CD4-positive, alpha-beta T cell (primary cell): ENCODE results near the gene SLC19A1. TPM values are rescaled to one million over a fixed set of nuclear protein-coding genes. Genes with fewer than 3 reads are reported as not detected.

Experiments
- ATAC-seq: fragments of 200-7000 bp; cut with Tn5 transposase; one replicate; pipeline ENCODE4 v1.10.0; 2022; ENCODE audit warnings: mild to moderate bottlenecking; ENCODE audit not compliant: poor library complexity
- CTCF ChIA-PET: fragments of 350-600 bp; sonication (Branson Sonifier 250); formaldehyde crosslinking; loops from one replicate; lab custom pipeline; 2021; ENCODE audit warnings: antibody characterized with exemption, inconsistent platforms; lab: Charles Lee
- POLR2A ChIA-PET: fragments of 350-600 bp; sonication (Branson Sonifier 250); formaldehyde crosslinking; loops from one replicate; lab custom pipeline; 2021; ENCODE audit warnings: antibody characterized with exemption, inconsistent platforms; lab: Charles Lee
- DNase-seq, 14 experiments: peaks; one replicate each; pipeline ENCODE4 v3.0.0-alpha.2; 2013 to 2020; ENCODE audit warnings: mixed read lengths in 2 of 14
- H3K27ac ChIP-seq, 2 donors: one replicate each; pipeline versions ENCODE4 v1.5.1 to v1.7.0; 2013; ENCODE audit warnings: low read length in 2 of 2, low read depth in 1 of 2, mild to moderate bottlenecking in 1 of 2
- H3K27me3 ChIP-seq, 2 experiments: 1 replicate in 1 of 2; 2 replicates in 1 of 2; pipeline versions ENCODE4 v1.6.1 to v1.7.0; 2013; ENCODE audit warnings: low read length in 2 of 2, control low read depth in 1 of 2, mild to moderate bottlenecking in 1 of 2, moderate library complexity in 1 of 2; ENCODE audit not compliant: insufficient read depth in 2 of 2, control insufficient read depth in 1 of 2
- H3K36me3 ChIP-seq: one replicate; pipeline ENCODE4 v1.6.1; 2013; ENCODE audit warnings: low read length, control low read depth; ENCODE audit not compliant: insufficient read depth
- H3K4me1 ChIP-seq: one replicate; pipeline ENCODE4 v1.6.1; 2013; ENCODE audit warnings: low read length, control low read depth; ENCODE audit not compliant: insufficient read depth
- H3K4me3 ChIP-seq: one replicate; pipeline ENCODE4 v1.5.1; 2013; ENCODE audit warnings: mild to moderate bottlenecking, low read length, moderate library complexity
- H3K9me3 ChIP-seq, 2 experiments: 1 replicate in 1 of 2; 2 replicates in 1 of 2; pipeline versions ENCODE4 v1.6.1 to v1.7.0; 2013; ENCODE audit warnings: low read length in 2 of 2, mild to moderate bottlenecking in 2 of 2, control low read depth in 1 of 2, moderate library complexity in 1 of 2; ENCODE audit not compliant: control insufficient read depth in 1 of 2, insufficient read depth in 1 of 2
- H3K27ac Mint-ChIP-seq: one replicate; pipeline ENCODE4 v1.8.0; 2020; ENCODE audit warnings: mixed read lengths
- H3K27me3 Mint-ChIP-seq: one replicate; pipeline ENCODE4 v1.8.0; 2021; ENCODE audit warnings: mixed read lengths
- H3K36me3 Mint-ChIP-seq: one replicate; pipeline ENCODE4 v1.8.0; 2021; ENCODE audit warnings: low read depth, mixed read lengths
- H3K4me1 Mint-ChIP-seq: one replicate; pipeline ENCODE4 v1.8.0; 2021; ENCODE audit warnings: low read depth, mixed read lengths
- H3K4me3 Mint-ChIP-seq: one replicate; pipeline ENCODE4 v1.8.0; 2020; ENCODE audit warnings: mild to moderate bottlenecking, mixed read lengths
- H3K9me3 Mint-ChIP-seq: one replicate; pipeline ENCODE4 v1.8.0; 2020; ENCODE audit warnings: mixed read lengths
- intact Hi-C, 2 experiments: fragments of 100-400 bp; cut with DNase I in 1 of 2; cut with micrococcal nuclease in 1 of 2; formaldehyde crosslinking; loops; one replicate each; pipeline versions ENCODE4 v1.15.1 to v1.9.0; 2023 to 2025; cut with DNase I, micrococcal nuclease
- total RNA-seq, 174 experiments: library from RNA in 2 of 174; stranded (reverse) in 2 of 174; gene quantifications; one replicate each; pipeline ENCODE4 v1.2.3 and lab custom pipeline; 2021 to 2026
- TF ChIP-seq, protein P1 (sequence below): fragments of 200-600 bp; IDR thresholded peaks from one replicate; pipeline ENCODE4 v1.8.0; 2022; ENCODE audit warnings: antibody characterized with exemption, mild to moderate bottlenecking

Gene SLC19A1
- total RNA-seq, 2 experiments from 2014 or later, result 11.5 to 12.0 TPM

DNA sequence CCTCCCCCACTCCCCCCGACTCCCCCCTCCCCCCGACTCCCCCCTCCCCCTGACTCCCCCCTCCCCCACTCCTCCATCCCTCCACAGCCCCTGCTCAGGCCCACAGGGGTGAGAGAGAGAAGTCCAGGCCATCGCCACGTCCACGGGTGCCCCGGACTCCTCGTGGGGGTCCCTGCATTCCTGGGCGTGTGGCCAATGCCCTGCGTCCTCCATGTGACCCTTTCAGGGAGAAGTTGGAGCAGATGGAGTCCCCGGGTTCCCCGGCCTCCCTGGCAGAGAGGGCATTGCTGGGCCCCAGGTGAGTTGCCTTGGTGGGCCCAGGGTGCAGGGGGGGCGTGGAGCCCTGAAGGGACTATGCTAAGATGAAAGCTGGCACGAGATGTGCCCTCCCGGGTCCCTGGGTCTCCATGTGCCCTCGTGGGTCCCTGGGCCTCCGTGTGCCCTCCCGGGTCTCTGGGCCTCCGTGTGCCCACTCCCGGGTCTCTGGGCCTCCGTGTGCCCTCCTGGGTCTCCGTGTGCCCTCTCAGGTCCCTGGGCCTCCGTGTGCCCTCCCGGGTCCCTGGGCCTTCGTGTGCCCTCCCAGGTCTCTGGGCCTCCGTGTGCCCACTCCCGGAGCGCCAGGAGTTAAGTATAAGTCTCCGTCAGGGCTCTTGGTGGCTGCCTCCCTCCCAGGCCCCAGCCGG, 52.0 kb downstream of the SLC19A1 start:
- Histone ChIP-seq H3K4me3 (no peak overlapping the region), H3K27me3 (no peaks in the 10 kb centered on the region), H3K27ac (no peak overlapping the region), H3K36me3 (no peaks in the 10 kb centered on the region), H3K4me1 (peaks cover 16% of the 10 kb centered on the region), H3K9me3 (no peaks in the 10 kb centered on the region)
- intact Hi-C loops, result no loop called here
- Mint-ChIP-seq H3K36me3 (no peaks in the 10 kb centered on the region), H3K4me3 (no peak overlapping the region), H3K4me1 (peaks cover 6% of the 10 kb centered on the region), H3K27ac (no peak overlapping the region), H3K9me3 (no peaks in the 10 kb centered on the region), H3K27me3 (no peaks in the 10 kb centered on the region)
- TF ChIP-seq, protein P1, sequence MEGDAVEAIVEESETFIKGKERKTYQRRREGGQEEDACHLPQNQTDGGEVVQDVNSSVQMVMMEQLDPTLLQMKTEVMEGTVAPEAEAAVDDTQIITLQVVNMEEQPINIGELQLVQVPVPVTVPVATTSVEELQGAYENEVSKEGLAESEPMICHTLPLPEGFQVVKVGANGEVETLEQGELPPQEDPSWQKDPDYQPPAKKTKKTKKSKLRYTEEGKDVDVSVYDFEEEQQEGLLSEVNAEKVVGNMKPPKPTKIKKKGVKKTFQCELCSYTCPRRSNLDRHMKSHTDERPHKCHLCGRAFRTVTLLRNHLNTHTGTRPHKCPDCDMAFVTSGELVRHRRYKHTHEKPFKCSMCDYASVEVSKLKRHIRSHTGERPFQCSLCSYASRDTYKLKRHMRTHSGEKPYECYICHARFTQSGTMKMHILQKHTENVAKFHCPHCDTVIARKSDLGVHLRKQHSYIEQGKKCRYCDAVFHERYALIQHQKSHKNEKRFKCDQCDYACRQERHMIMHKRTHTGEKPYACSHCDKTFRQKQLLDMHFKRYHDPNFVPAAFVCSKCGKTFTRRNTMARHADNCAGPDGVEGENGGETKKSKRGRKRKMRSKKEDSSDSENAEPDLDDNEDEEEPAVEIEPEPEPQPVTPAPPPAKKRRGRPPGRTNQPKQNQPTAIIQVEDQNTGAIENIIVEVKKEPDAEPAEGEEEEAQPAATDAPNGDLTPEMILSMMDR, result no peak
- ATAC-seq (no peak), DNase-seq (no peak)
- CTCF ChIA-PET, result no interaction called here
- POLR2A ChIA-PET, result no interaction called here

DNA sequence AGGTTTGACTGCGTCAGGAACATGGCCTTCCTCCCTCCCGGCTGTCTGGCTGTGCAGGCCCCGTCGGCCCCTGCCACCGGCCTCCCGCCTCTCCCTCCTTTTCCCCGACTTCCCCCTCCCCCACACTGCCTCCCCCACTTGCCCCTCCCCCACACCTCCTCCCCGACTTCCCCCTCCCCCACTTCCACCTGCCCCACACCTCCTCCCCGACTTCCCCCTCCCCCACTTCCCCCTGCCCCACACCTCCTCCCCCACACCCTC, 52.6 kb downstream of the SLC19A1 start:
- CTCF ChIA-PET, result no interaction called here
- no peak overlapping the region for H3K4me3 ChIP-seq
- H3K27ac ChIP-seq, result no peak overlapping the region
- Mint-ChIP-seq H3K27me3 (no peaks in the 10 kb centered on the region), H3K9me3 (no peaks in the 10 kb centered on the region), H3K4me3 (no peak overlapping the region), H3K27ac (no peak overlapping the region), H3K36me3 (no peaks in the 10 kb centered on the region), H3K4me1 (peaks cover 6% of the 10 kb centered on the region)
- DNase-seq (no peak), ATAC-seq (no peak)
- TF ChIP-seq, protein P1, result no peak
- POLR2A ChIA-PET, result no interaction called here
- no peaks in the 10 kb centered on the region for H3K9me3 ChIP-seq
- no peaks in the 10 kb centered on the region for H3K27me3 ChIP-seq
- H3K4me1 ChIP-seq, result peaks cover 16% of the 10 kb centered on the region
- H3K36me3 ChIP-seq, result no peaks in the 10 kb centered on the region
- intact Hi-C loops, result no loop called here

DNA sequence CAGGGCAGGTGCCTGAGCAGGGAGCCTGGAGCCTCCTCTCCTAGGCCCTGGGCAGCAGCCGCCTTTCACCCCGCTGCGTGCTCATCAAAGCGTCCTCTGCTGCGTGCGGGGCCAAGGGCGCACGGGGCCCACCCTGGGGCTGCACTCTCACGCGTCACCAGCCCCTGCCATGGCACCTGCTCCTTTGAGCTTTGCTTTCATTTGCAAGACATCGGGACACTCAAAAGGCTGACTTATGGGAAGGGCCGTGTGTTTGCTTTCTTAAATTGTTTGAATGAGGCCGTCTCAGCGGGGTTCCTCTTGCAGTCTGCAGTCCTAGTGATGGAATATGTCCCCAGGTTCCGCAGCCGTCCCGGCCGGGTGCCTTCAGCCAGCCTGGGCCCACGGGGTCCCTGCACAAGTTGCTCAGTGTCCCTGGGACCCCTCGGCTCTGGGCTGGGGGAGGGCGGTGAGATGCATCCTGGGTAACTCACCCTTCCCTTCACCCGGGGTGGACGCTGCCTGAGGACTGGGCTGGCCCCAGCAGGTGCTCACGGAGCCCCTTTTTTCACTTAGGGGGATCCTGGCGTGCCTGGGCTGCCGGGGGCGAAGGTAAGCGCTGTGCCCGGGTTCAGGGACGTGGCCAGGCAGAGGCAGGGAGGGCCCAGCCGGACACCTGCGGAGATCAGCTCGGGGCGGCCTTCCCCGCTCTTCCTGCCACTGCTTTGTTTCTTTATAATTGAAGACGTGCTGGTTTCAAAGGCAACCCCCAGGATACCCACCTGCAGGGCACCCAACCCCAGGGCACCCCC, 53.1 kb downstream of the SLC19A1 start:
- Mint-ChIP-seq H3K27ac (no peak overlapping the region), H3K27me3 (no peaks in the 10 kb centered on the region), H3K9me3 (no peaks in the 10 kb centered on the region), H3K4me3 (no peak overlapping the region), H3K36me3 (no peaks in the 10 kb centered on the region), H3K4me1 (peaks cover 10% of the 10 kb centered on the region)
- POLR2A ChIA-PET, result no interaction called here
- DNase-seq (no peak), ATAC-seq (no peak)
- intact Hi-C loops, result no loop called here
- Histone ChIP-seq H3K27ac (no peak overlapping the region), H3K36me3 (no peaks in the 10 kb centered on the region), H3K4me3 (no peak overlapping the region), H3K9me3 (no peaks in the 10 kb centered on the region), H3K4me1 (peaks cover 16% of the 10 kb centered on the region), H3K27me3 (no peaks in the 10 kb centered on the region)
- TF ChIP-seq, protein P1, result no peak
- CTCF ChIA-PET, result no interaction called here
